ENCODE results near the gene PIK3C2G.

Gene PIK3C2G

DNA sequence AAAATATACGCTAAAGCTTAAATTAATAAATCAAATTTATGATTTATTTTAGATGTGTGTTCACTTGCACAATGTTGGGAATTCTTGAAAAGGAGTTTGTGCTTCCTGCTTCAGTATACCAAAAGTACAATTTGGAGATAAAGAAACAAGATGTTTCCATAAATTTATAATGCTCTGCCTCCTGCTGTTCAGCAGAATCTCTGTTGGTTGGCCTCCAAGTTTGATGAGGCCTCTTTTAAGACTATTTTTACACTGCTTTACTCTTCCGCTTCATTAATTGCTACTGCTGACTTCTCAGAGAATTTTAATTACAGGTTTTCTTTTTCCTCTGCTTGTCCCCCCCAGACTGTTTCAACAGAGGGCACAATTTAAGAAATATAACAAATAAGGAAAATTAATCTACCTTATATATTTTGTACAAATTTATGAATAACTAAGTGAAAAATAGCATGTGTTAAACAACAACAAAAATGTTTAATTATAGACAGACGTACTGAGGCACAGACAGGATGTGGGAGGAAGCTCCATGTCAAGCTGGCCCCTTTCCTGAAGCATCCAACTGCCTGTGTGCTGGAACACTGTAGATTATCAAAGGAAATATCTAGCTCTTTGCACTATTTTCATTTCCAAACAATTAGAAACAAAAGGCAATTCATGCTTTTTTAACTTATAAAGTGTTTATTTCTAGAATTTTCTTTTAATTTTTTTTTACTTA, 83.9 kb downstream of the PIK3C2G start:
- peak; percentile 9 for DNase-seq (ENCODE audit: low read depth, low spot score)

DNA sequence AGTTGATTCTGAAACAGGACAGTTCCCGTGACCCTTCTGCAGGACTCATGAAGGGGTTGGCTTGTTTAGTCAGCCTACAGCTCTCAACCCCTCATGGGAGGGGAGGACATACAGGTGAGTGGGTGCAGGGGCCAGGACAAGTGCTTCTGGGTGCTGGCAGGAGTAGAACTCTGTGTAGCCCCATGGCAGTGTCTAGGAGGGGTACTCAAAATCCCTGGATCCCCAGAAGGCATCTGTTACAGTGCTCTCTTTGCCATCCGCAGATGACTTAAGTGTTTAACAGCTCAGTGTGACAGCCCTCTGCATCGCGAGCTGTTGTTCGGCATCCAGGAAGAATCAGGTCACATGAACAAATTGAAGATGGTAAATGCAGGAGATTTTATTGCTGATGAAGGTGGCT, 91.0 kb downstream of the PIK3C2G start:
- no peak for DNase-seq (ENCODE audit: low read depth, low spot score)

DNA sequence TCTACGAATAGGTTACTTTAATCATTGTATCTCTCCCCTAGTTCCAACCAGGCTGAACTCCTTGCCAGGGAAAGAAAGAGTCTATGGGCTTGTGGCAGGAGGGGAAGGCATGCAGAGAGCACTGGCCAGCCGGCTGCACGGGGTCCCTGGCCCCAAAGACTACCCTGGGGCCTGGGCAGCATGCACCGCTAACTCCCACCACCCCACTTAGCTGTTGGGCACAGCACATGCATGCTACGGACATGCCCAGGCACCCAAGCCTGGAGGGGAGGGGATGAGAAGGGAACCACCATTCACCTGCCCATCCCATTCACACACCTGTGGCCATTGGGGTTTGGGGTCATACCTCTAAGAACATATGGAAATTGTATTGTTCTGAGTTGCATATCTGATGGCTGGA, 94.1 kb downstream of the PIK3C2G start:
- no peak for DNase-seq (ENCODE audit: low read depth, low spot score)

DNA sequence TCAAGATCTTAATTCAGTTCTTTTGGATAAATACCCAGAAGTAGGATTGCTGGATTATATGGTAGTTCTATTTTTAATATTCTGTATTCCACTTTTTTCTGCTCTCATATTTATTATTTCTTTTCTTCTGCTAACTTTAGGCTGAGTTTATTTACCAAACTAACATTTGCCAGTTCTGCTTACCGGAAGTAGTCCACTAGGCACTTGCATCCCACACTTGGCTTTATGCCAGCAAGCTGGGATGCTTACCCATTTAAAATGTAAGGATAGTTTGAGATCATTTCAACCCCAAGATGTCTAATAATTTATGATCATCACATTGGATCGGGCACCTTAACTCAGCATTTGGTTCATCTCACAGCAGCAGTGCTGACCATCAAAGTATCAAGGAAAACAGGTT, 96.8 kb downstream of the PIK3C2G start:
- no peak for DNase-seq (ENCODE audit: low read depth, low spot score)

- DNase-seq (ENCODE audit: low read depth, low spot score), result no peak
Observed at GRCh38 chr12:18358930-18359329, 97.6 kb downstream of the PIK3C2G start.

DNA sequence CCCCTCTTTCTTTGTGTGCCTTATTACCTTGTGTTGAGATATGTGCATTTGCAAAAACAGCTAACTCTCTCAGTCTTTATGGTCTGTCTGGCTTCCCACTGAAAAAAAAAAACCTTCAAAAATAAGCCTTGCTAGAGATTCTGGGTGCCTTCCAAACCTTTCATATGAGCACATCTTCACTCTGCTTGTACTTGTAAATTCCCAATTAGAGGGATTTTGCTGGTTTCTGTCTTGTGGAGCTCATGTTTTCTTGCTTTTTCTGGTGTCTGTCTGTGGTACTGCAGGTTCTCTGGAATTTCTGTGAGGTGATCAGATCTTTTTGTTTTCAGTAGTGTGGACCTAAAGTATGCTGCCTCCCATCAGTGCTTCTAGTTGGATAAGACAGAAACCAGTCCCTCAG, 100.1 kb downstream of the PIK3C2G start:
- DNase-seq (ENCODE audit: low read depth, low spot score), result no peak

DNA sequence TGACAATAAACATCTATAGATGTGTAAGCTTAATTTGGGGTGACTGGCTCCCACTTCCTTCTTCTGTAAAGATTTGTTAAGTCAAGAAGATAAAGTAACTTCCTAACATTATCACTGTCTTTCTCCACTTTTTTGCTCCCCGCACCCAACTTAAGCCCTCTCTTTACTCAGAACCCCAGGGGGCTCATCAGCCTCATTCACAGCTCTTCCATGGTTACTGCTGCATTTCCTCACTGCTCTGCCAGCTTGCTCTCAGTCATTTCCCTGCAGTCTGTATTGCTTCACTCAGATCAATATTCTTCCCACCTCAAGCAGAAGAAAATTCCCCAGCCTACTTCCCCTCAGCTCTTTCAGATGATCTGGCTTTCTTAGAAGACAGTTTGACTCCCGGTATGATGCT, 102.0 kb downstream of the PIK3C2G start:
- no peak for DNase-seq (ENCODE audit: low read depth, low spot score)

GRCh38 chr12:18368594-18368993, 107.3 kb downstream of the PIK3C2G start:
- DNase-seq (ENCODE audit: low read depth, low spot score), result no peak

- DNase-seq (ENCODE audit: low read depth, low spot score), result no peak
Observed at GRCh38 chr12:18373181-18373580, 111.9 kb downstream of the PIK3C2G start.

DNA sequence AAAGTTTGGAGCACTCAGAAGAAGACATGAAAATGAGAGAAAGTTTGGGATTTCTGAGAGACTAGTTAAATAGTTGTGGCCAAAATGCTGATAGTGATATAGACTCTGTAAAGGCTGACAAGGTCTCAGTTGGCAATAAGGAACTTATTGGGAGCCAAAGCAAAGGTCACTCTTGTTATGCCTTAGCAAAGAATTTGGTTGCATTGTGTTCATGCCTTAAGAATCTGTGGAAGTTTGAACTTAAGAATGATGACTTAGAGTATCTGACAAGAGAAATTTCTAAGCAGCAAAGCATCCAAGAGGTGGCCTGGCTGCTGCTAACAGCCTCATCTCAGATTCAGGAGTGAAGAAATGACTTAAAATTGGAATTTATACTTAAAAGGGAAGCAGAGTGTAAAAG, 113.8 kb downstream of the PIK3C2G start:
- DNase-seq (ENCODE audit: low read depth, low spot score), result no peak

DNA sequence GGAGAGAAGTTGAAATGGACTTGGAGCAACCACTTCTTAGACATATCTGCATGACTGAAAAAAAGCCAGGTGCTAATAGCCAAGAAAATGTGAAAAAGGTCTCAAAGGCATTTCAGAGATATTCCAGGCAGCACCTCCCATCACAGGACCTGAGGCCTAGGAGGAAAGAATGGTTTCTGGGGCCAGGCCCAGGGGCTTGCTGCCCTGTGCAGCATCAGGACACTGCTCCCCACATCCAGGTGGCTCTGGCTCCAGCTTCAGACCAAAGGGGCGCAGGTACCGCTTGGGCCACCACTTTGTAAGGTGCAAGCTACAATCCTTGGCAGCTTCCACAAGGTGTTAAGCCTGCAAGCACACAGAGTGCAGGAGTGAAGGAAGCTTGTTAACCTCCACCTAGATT, 114.3 kb downstream of the PIK3C2G start:
- no peak for DNase-seq (ENCODE audit: low read depth, low spot score)

DNA sequence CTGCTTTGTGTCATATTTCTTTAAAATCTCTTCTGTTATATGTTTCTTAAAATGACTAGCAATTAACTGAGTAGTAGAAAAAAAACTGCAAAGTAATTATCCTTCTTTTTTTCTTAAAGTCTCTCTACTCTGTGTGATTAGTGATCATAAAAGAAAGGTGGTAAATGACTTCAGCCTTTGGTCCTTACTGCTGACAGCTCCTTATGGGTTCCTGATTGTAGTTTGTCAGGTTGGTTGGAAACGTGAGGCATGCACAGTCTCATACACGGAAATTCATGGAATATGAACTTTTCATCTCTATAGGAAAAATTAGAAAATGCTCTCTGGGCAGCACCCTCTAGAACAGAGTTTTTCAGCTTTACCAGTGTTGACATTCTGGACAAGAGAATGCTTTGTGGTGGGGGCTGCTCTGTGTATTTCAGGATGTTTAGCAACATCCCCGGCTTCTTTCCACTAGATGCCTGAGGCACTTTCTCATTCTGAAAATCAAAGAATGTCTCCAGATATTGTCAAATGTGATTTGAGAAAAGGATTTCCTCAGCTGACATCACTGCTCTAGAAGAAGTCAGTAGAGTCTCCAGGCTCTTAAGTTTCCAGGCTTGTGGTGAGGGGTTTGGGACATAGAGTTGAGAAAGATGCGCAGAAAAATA, 121.0 kb downstream of the PIK3C2G start:
- peak; percentile 39 for DNase-seq (ENCODE audit: low read depth, low spot score)

DNA sequence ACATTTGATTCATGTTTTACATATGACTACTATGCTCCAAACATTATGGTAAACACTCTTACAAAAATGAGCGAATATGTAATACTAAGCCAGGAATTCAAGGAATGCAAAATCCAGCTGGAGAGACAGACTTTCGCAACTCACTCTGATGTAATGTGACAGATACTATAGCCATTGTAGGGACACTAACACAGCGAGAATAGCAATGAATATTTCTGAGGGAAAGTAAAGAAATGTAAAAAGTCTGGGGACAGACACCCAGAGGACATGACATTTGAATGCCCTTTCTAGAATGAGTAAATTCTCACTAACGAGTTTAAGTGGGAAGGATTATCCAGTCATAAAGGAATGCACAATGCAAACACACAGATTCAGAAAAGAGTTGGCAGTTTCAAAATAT, 121.9 kb downstream of the PIK3C2G start:
- DNase-seq (ENCODE audit: low read depth, low spot score), result peak; percentile 81

DNA sequence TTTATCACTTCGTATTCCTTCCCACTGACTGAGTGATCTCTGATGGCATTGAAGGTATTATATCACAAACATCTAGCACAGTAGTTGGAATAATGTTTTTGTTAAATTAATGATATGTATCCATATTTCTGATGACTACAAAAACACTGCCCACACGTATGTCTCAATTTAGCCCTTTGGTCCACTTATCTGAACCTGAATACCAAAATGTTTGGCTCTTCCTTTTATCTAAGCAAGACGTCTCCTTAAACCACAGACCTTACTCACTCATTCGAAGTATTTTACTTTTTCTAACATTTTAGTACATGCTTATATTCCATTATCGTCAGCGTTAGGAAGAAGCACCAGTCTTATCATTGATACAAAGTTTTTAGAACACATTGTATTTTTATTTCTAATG, 126.4 kb downstream of the PIK3C2G start:
- no peak for DNase-seq (ENCODE audit: low read depth, low spot score)

DNA sequence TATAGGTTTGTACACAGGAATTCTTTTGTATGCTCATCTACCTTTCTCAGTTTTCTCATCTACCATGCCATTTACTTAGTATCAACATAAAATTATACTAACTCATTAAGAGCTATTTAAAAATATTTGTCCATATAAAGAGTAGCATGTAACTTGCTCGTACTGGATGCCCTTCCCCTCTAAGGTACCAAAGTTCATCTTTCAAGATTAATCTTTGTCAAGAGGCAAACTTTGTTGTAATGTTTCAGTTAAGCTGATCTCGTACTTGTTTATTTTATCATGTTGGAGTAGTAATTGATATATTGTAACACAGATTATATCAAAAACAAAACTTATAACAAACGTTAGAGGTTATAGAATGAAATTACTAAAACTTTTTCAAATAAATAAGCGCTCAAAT, 128.5 kb downstream of the PIK3C2G start:
- DNase-seq (ENCODE audit: low read depth, low spot score), result no peak

GRCh38 chr12:18391151-18391550, 129.8 kb downstream of the PIK3C2G start:
- DNase-seq (ENCODE audit: low read depth, low spot score), result no peak

DNA sequence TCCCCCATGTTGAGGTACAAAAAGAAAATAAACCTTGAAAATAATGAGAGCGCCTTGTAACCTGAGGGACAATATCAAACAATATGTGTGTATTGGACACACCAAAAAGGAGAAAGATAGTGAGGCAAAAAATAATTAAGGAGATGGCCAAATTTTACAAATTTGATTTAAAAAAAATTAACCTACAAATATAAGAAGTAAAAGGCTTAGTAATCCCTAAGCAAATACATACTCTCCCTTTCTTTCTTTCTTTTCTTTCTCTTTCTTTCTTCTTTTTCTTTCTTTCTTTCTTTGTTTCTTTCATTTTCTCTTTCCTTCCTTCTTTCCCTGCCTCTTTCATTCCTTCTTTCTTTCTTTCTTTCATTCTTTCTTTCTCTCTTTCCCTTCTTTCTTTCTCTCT, 133.4 kb downstream of the PIK3C2G start:
- DNase-seq (ENCODE audit: low read depth, low spot score), result no peak

DNA sequence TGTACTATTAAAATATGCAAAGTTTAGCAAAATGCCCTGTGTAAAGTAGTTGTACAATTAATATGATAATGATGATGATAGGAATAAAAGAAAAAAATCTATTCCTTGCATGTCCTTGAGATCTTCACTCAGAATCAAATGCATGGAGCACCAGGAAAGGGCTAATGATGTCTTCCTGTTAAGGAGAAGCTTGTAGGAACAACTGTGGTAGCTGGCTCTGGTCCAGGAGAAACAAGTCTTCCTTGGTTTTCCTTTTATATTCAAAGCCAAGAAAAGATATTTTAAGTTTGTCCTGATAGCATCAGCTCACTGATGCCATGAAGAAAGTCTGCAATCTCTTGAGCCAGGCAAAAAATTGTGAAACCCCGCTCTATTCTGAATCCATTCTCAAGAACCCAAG, 138.9 kb downstream of the PIK3C2G start:
- peak; percentile 46 for DNase-seq (ENCODE audit: low read depth, low spot score)

DNA sequence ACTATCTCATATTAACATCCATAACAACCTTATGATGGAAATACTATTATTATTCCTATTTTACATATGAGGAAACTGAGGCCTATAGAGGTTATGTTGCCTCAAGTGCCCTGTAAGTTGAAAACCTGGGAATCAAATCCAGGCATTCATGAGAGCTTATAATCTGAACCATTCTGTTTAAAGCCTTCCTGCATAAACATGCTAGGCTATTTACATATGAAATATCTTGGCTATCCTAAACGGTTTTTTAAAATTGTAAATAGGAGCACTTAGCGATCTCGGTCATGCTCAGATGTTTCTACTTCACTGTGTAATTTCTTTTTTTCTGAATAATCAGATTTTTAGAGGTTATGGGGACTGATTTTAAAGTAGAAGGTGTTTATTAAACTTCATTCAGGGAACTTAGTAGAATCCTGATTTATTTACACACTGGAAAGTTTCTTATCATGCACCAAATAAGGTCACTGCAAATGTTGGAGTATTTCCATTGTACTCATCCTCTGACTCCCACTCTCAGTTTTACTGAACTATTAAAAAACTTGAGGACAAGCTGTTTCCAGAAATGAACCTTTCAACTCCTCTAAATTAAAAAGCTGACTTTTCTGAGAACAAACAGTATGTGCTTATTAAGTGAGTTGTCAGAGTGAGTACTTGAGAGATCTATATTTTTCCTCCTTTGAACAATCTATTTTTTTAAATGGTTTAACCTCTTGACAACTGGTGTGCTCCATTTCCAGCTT, 141.7 kb downstream of the PIK3C2G start:
- no peak for DNase-seq (ENCODE audit: low read depth, low spot score)

GRCh38 chr12:18411453-18411852, 150.1 kb downstream of the PIK3C2G start:
- DNase-seq (ENCODE audit: low read depth, low spot score), result no peak

DNA sequence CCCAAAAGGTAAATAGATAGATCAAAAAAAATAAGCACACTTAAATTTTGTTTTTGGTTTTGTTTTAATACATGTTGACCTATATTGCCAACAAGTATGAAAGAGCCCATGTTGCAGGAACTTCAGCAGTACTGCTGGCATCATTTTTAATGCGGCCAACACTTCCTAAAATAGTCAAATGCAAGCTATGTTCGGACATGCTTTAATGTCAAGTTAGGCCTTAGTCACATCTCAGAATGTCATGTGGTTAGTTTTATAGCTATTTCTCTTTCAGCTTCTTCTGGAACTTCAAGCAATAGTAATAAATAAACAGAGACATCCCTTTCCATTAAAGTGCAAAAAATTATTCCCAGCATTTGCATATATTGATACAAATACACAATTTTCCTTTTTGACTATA, 153.4 kb downstream of the PIK3C2G start:
- DNase-seq (ENCODE audit: low read depth, low spot score), result no peak

DNA sequence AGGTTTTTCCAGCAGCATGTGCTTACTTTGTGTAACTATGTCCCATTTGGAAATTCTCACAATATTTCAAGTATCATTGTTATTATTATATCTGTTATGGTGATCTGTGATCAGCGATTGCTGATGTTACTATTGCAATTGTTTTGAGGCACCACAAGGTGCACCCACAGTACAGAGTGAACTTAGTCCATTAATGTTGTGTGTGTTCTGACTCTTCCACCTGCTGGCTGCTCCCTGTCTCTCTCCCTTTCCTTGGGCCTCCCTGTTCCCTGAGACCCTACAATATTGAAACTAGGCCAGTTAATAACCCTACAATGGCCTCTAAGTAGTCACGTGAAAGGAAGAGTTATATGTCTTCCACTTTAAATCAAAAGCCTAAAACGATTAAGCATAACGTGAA, 153.9 kb downstream of the PIK3C2G start:
- no peak for DNase-seq (ENCODE audit: low read depth, low spot score)

DNA sequence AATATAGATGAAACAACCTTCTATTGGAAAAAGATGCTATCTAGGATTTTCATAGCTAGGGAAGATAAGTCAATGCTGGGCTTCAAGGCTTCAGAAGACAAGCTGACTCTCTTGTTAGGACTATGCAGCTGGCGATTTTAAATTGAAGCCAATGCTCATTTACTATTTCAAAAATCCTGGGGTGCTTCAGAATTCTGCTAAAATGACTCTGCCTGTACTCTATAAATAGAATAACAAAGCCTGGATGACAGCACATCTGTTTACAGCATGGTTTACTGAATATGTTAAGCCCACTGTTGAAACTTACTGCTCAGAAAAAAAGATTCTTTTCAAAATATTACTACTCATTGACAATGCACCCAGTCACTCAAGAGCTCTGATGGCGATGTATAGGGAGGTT, 155.1 kb downstream of the PIK3C2G start:
- no peak for DNase-seq (ENCODE audit: low read depth, low spot score)
